SK-N-SH treated with all-trans-retinoic acid at 6 μM for 48 hours (cell line): ENCODE measurements around the gene PROC.

Experiments used
- ATAC-seq: fragments of 200-7000 bp; cut with Tn5 transposase; 3 replicates; pipeline ENCODE4 v1.9.1; 2020; ENCODE audit warnings: mild to moderate bottlenecking, moderate library complexity
- ARNTL ChIP-seq: fragments of 450-650 bp; formaldehyde crosslinking; IDR thresholded peaks from 2 replicates; pipeline ENCODE4 v1.5.0; 2020; ENCODE audit warnings: low read depth, mild to moderate bottlenecking, moderate library complexity, borderline replicate concordance
- BACH2 ChIP-seq: fragments of 250-450 bp; sonication (Bioruptor Pico); IDR thresholded peaks from 2 replicates; pipeline ENCODE4 v1.9.0; 2021; ENCODE audit warnings: mild to moderate bottlenecking, borderline replicate concordance
- CSDC2 ChIP-seq: fragments of 250-450 bp; sonication (Bioruptor Pico); IDR thresholded peaks from 2 replicates; pipeline ENCODE4 v1.5.0; 2020; ENCODE audit warnings: mild to moderate bottlenecking, moderate library complexity
- ESRRG ChIP-seq: fragments of 250-450 bp; sonication (Bioruptor Pico); IDR thresholded peaks from 2 replicates; pipeline ENCODE4 v1.6.1; 2021; ENCODE audit warnings: mild to moderate bottlenecking
- GLIS3 ChIP-seq: fragments of 250-450 bp; sonication (Bioruptor Pico); IDR thresholded peaks from 2 replicates; pipeline ENCODE4 v1.5.0; 2020; ENCODE audit warnings: mild to moderate bottlenecking, moderate library complexity
- ISL1 ChIP-seq: fragments of 250-450 bp; sonication (Bioruptor Pico); IDR thresholded peaks from 2 replicates; pipeline ENCODE4 v2.1.2; 2022; ENCODE audit warnings: mild to moderate bottlenecking, moderate library complexity
- OSR1 ChIP-seq: fragments of 250-450 bp; sonication (Bioruptor Pico); IDR thresholded peaks from 2 replicates; pipeline ENCODE4 v1.8.0; 2022; ENCODE audit warnings: moderate library complexity, mild to moderate bottlenecking, inconsistent platforms
- PPARA ChIP-seq: fragments of 250-450 bp; sonication (Bioruptor Pico); IDR thresholded peaks from 2 replicates; pipeline ENCODE4 v1.5.0; 2020; ENCODE audit warnings: mild to moderate bottlenecking, borderline replicate concordance
- RARB ChIP-seq: fragments of 250-450 bp; sonication (Bioruptor Pico); IDR thresholded peaks from 2 replicates; pipeline ENCODE4 v1.8.0; 2021; ENCODE audit warnings: mild to moderate bottlenecking, moderate library complexity
- SNAI2 ChIP-seq: fragments of 250-450 bp; sonication (Bioruptor Pico); IDR thresholded peaks from 2 replicates; pipeline ENCODE4 v1.5.0; 2020; ENCODE audit warnings: mild to moderate bottlenecking, moderate library complexity
- TCF4 ChIP-seq: fragments of 250-450 bp; sonication (Bioruptor Pico); IDR thresholded peaks from 2 replicates; pipeline ENCODE4 v1.8.0; 2021; ENCODE audit warnings: mild to moderate bottlenecking, moderate library complexity, borderline replicate concordance
- TOX ChIP-seq: fragments of 250-450 bp; sonication (Bioruptor Pico); IDR thresholded peaks from 2 replicates; pipeline ENCODE4 v1.8.0; 2021; ENCODE audit warnings: mild to moderate bottlenecking, moderate library complexity, borderline replicate concordance
- ZC3H10 ChIP-seq: fragments of 250-450 bp; sonication (Bioruptor Pico); IDR thresholded peaks from 2 replicates; pipeline ENCODE4 v1.5.1; 2021; ENCODE audit warnings: mild to moderate bottlenecking, moderate library complexity
- ZFP3 ChIP-seq: fragments of 250-450 bp; sonication (Bioruptor Pico); IDR thresholded peaks from 2 replicates; pipeline ENCODE4 v1.5.0; 2020; ENCODE audit warnings: mild to moderate bottlenecking, moderate library complexity
- ZFP30 ChIP-seq: fragments of 450-650 bp; formaldehyde crosslinking; IDR thresholded peaks from 2 replicates; pipeline ENCODE4 v1.5.0; 2022; ENCODE audit warnings: mild to moderate bottlenecking, moderate library complexity
- ZNF565 ChIP-seq: fragments of 450-650 bp; formaldehyde crosslinking; conservative IDR thresholded peaks from 2 replicates; pipeline ENCODE4 v1.5.0; 2020; ENCODE audit warnings: low read depth, mild to moderate bottlenecking, moderate library complexity
- ZNF70 ChIP-seq: fragments of 450-650 bp; formaldehyde crosslinking; IDR thresholded peaks from 2 replicates; pipeline ENCODE4 v1.5.0; 2020; ENCODE audit warnings: mild to moderate bottlenecking, moderate library complexity
- ZNF8 ChIP-seq: fragments of 450-650 bp; formaldehyde crosslinking; IDR thresholded peaks from 2 replicates; pipeline ENCODE4 v1.5.0; 2020; ENCODE audit warnings: mild to moderate bottlenecking, moderate library complexity
- TF ChIP-seq, protein P1 (sequence below): fragments of 250-450 bp; sonication (Bioruptor Pico); IDR thresholded peaks from 2 replicates; pipeline ENCODE4 v1.8.0; 2020; ENCODE audit warnings: mild to moderate bottlenecking, moderate library complexity, borderline replicate concordance
- TF ChIP-seq, protein P2 (sequence below): fragments of 250-450 bp; sonication (Bioruptor Pico); IDR thresholded peaks from 2 replicates; pipeline ENCODE4 v1.5.1; 2020; ENCODE audit warnings: low read depth, mild to moderate bottlenecking, moderate library complexity
- TF ChIP-seq, protein P3 (sequence below): fragments of 250-450 bp; sonication (Bioruptor Pico); IDR thresholded peaks from 2 replicates; pipeline ENCODE4 v1.5.0; 2020; ENCODE audit warnings: mild to moderate bottlenecking, moderate library complexity
- TF ChIP-seq, protein P4 (sequence below): fragments of 250-450 bp; sonication (Bioruptor Pico); IDR thresholded peaks from 2 replicates; pipeline ENCODE4 v1.8.0; 2021; ENCODE audit warnings: low read depth, mild to moderate bottlenecking, moderate library complexity, borderline replicate concordance

The PROC gene

DNA sequence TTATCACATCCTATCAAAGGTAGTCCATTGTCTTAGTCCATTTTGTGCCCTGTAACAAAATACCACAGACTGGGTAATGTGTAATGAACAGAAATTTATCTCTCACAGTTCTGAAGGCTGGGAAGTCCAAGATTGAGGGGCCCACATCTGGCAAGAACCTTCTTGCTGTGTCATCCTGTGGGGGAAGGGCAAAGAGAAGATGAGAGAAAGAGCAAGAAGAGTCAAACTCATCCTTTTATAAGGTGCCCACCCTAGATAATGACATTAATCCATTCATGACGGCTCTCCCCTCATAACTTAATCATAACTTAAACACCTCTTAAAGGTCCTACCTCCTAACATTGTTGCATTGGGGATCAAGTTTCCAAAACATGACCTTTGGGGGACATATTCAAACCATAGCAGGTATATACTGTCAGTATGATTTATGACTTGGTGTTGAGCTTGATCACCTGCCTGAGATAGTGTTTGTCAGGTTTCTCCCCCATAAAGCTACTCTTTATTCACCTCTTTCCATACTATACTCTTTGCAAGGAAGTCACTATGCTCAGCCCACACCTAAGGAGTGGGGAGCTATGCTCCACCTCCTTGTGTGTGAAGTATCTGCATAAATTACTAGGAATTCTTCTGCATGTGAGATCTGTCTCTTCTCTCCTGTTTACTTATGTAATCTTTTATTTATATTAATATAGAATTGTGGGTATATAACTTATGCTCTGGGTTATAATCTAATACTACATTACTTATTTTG is 25.2 kb upstream of the PROC start:
- ATAC-seq: no peak
- TF ChIP-seq BACH2: no peak
- no peak for TF ChIP-seq CSDC2
- TF ChIP-seq, protein P1, sequence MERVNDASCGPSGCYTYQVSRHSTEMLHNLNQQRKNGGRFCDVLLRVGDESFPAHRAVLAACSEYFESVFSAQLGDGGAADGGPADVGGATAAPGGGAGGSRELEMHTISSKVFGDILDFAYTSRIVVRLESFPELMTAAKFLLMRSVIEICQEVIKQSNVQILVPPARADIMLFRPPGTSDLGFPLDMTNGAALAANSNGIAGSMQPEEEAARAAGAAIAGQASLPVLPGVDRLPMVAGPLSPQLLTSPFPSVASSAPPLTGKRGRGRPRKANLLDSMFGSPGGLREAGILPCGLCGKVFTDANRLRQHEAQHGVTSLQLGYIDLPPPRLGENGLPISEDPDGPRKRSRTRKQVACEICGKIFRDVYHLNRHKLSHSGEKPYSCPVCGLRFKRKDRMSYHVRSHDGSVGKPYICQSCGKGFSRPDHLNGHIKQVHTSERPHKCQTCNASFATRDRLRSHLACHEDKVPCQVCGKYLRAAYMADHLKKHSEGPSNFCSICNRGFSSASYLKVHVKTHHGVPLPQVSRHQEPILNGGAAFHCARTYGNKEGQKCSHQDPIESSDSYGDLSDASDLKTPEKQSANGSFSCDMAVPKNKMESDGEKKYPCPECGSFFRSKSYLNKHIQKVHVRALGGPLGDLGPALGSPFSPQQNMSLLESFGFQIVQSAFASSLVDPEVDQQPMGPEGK: no peak
- no peak for TF ChIP-seq OSR1 (CRISPR knock-in tag)
- no peak for TF ChIP-seq PPARA
- no peak for TF ChIP-seq RARB (CRISPR knock-in tag)
- no peak for TF ChIP-seq ESRRG (CRISPR knock-in tag)
- no peak for TF ChIP-seq ARNTL (CRISPR knock-in tag)
- no peak for TF ChIP-seq ZNF565 (CRISPR knock-in tag)
- TF ChIP-seq, protein P2, sequence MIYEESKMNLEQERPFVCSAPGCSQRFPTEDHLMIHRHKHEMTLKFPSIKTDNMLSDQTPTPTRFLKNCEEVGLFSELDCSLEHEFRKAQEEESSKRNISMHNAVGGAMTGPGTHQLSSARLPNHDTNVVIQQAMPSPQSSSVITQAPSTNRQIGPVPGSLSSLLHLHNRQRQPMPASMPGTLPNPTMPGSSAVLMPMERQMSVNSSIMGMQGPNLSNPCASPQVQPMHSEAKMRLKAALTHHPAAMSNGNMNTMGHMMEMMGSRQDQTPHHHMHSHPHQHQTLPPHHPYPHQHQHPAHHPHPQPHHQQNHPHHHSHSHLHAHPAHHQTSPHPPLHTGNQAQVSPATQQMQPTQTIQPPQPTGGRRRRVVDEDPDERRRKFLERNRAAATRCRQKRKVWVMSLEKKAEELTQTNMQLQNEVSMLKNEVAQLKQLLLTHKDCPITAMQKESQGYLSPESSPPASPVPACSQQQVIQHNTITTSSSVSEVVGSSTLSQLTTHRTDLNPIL (CRISPR knock-in tag): no peak

DNA sequence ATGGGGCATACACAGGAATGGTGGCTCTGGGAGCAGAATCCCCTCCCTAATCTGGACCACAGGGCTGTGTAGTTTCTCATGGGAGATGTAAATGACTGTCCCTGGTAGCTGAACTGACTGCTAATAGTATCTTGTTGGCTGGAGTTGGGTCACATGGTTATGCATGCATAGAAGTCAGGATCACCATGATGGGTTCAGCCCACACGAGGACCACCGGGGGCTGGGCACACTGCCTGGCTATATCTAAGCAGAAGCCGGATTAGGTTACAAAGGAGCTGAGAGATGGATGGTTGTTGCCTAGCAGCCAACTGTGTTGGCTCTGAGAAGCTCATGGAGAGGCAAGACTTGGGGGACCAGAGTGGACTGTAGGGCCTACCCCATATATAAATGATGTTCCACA is 23.7 kb upstream of the PROC start:
- ATAC-seq: no peak
- TF ChIP-seq ZFP3 (CRISPR knock-in tag) (no peak), ZNF70 (CRISPR knock-in tag) (no peak), CSDC2 (no peak), ARNTL (CRISPR knock-in tag) (no peak), ESRRG (CRISPR knock-in tag) (no peak), ZFP30 (no peak), ZNF565 (CRISPR knock-in tag) (no peak), ZNF8 (no peak), TCF4 (CRISPR knock-in tag) (no peak)
- TF ChIP-seq, protein P3, sequence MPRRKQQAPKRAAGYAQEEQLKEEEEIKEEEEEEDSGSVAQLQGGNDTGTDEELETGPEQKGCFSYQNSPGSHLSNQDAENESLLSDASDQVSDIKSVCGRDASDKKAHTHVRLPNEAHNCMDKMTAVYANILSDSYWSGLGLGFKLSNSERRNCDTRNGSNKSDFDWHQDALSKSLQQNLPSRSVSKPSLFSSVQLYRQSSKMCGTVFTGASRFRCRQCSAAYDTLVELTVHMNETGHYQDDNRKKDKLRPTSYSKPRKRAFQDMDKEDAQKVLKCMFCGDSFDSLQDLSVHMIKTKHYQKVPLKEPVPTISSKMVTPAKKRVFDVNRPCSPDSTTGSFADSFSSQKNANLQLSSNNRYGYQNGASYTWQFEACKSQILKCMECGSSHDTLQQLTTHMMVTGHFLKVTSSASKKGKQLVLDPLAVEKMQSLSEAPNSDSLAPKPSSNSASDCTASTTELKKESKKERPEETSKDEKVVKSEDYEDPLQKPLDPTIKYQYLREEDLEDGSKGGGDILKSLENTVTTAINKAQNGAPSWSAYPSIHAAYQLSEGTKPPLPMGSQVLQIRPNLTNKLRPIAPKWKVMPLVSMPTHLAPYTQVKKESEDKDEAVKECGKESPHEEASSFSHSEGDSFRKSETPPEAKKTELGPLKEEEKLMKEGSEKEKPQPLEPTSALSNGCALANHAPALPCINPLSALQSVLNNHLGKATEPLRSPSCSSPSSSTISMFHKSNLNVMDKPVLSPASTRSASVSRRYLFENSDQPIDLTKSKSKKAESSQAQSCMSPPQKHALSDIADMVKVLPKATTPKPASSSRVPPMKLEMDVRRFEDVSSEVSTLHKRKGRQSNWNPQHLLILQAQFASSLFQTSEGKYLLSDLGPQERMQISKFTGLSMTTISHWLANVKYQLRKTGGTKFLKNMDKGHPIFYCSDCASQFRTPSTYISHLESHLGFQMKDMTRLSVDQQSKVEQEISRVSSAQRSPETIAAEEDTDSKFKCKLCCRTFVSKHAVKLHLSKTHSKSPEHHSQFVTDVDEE: no peak
- TF ChIP-seq, protein P1: no peak
- TF ChIP-seq, protein P4, sequence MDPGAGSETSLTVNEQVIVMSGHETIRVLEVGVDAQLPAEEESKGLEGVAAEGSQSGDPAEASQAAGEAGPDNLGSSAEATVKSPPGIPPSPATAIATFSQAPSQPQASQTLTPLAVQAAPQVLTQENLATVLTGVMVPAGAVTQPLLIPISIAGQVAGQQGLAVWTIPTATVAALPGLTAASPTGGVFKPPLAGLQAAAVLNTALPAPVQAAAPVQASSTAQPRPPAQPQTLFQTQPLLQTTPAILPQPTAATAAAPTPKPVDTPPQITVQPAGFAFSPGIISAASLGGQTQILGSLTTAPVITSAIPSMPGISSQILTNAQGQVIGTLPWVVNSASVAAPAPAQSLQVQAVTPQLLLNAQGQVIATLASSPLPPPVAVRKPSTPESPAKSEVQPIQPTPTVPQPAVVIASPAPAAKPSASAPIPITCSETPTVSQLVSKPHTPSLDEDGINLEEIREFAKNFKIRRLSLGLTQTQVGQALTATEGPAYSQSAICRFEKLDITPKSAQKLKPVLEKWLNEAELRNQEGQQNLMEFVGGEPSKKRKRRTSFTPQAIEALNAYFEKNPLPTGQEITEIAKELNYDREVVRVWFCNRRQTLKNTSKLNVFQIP (CRISPR knock-in tag): no peak
- TF ChIP-seq, all 23 proteins: peak for 0

DNA sequence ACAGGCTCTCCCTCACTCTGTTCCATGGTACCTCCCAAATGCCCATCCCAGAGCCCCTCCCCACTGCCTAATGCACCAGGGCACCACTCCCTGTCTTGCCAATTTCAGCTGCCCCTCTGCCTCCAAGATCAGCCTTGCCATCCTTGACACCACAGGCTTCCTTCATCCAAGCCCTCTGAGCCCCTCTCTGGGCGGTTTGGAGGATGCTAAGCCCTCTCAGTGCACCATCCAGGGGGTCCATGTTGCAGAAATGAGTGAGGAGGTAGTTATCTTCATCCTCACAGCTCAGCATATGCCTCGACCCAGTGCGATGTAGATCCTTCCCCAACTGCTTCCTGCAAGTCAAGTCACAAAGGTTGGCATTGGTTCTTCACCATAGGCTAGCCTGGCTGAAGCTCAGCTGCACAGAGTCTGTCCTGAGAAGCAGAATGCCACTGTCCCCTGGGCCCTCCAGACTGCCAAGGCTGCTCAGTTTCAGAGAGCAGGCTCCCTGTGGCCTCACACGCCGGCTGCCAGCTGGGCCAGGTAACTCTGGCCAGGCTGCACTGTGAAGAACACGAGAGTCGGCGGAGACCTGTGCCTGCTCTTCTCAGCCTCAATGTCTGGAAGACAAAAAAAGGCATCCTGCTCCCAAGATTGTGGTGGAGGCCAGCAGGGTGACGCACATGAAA is 20.5 kb upstream of the PROC start:
- ATAC-seq: peak; percentile 26
- no peak for TF ChIP-seq ZFP3 (CRISPR knock-in tag)
- no peak for TF ChIP-seq RARB (CRISPR knock-in tag)
- TF ChIP-seq CSDC2: no peak
- TF ChIP-seq TOX (CRISPR knock-in tag): no peak
- TF ChIP-seq OSR1 (CRISPR knock-in tag): no peak
- no peak for TF ChIP-seq ZNF8
- no peak for TF ChIP-seq ARNTL (CRISPR knock-in tag)
- no peak for TF ChIP-seq ISL1 (CRISPR knock-in tag)
- TF ChIP-seq SNAI2 (CRISPR knock-in tag): no peak
- TF ChIP-seq ZFP30: no peak
- TF ChIP-seq, protein P2 (CRISPR knock-in tag): no peak
- TF ChIP-seq ESRRG (CRISPR knock-in tag): no peak
- TF ChIP-seq, protein P4 (CRISPR knock-in tag): no peak
- no peak for TF ChIP-seq BACH2
- TF ChIP-seq ZNF565 (CRISPR knock-in tag): no peak
- no peak for TF ChIP-seq GLIS3 (CRISPR knock-in tag)
- TF ChIP-seq ZC3H10 (CRISPR knock-in tag): no peak
- no peak for TF ChIP-seq PPARA
